ENCODE data around the gene GPR22. TPM values are rescaled to one million over a fixed set of nuclear protein-coding genes. Genes with fewer than 3 reads are reported as not detected.

GPR22 gene
- total and polyA plus RNA-seq, 4 donors: 0.50 TPM; not detected in 3

DNA sequence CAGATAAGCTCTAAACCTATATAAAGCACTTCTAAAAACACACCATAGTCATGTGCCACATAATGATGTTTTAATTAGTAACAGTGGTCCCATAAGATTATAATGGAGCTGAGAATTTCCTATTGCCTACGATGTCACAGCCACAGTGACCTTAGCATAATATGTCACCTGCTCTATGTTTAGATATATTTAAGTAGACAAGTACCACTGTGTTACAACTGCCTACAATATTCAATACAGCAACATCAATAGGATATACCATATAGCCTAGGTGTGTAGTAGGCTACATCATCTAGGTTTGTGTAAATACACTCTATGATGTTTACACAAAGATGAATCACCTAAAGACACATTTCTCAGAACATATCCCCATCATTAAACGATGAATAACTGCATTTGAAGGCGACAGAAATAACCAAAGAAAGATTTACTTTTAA lies 24.5 kb downstream of the GPR22 start:
- Histone ChIP-seq H3K27ac (ENCODE audit: low read depth in 1 of 2, low read length in 2 of 2) (no peak overlapping the region), H3K9me3 (ENCODE audit: control insufficient read depth, low read length) (no peaks in the 10 kb centered on the region), H3K4me1 (ENCODE audit: control insufficient read depth in 1 of 2, insufficient read depth in 2 of 2, low read length in 2 of 2) (no peaks in the 10 kb centered on the region), H3K27me3 (ENCODE audit: control insufficient read depth in 1 of 2, insufficient read depth in 2 of 2, low read length in 1 of 2) (no peaks in the 10 kb centered on the region), H3K36me3 (ENCODE audit: control insufficient read depth in 1 of 2, insufficient read depth in 2 of 2, low read length in 1 of 2) (no peaks in the 10 kb centered on the region), H3K4me3 (ENCODE audit: low read length in 2 of 2) (no peak overlapping the region)
- ATAC-seq (ENCODE audit: low FRiP score): no peak
- 79 to 84% methylated on average over 3 of the region's 3 CpGs for WGBS, 2 donors
- no peak for DNase-seq
- intact Hi-C loops (cut with DNase I): no loop called here

DNA sequence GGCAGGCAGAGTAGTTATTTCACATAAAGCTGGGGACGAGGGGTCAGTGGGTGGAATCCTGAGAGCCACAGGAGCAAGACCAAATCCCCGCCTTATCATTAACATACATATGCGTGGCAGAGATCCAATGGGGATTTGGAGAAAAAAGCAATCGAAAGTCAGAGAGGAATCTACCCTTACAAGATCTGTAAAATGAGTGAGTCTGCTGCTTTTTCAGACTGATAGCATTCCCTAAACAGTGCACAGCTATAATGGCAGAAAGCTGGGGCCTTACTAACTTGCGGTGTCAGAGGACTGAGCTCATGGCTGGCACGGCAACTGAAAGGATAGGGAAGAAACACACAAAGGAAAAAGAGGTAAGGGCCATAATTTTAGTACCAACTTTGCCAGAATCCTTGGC lies 25.0 kb downstream of the GPR22 start:
- Histone ChIP-seq H3K27me3 (ENCODE audit: control insufficient read depth in 1 of 2, insufficient read depth in 2 of 2, low read length in 1 of 2) (no peaks in the 10 kb centered on the region), H3K27ac (ENCODE audit: low read depth in 1 of 2, low read length in 2 of 2) (no peak overlapping the region), H3K9me3 (ENCODE audit: control insufficient read depth, low read length) (no peaks in the 10 kb centered on the region), H3K4me3 (ENCODE audit: low read length in 2 of 2) (no peak overlapping the region), H3K4me1 (ENCODE audit: control insufficient read depth in 1 of 2, insufficient read depth in 2 of 2, low read length in 2 of 2) (no peaks in the 10 kb centered on the region), H3K36me3 (ENCODE audit: control insufficient read depth in 1 of 2, insufficient read depth in 2 of 2, low read length in 1 of 2) (no peaks in the 10 kb centered on the region)
- WGBS, 2 donors: 87 to 91% methylated on average over 6 of the region's 6 CpGs
- ATAC-seq (ENCODE audit: low FRiP score) (no peak), DNase-seq (no peak)
- intact Hi-C loops (cut with DNase I): no loop called here

GRCh38 chr7:107495516-107495915 lies 25.7 kb downstream of the GPR22 start:
- no peaks in the 10 kb centered on the region for H3K4me1 ChIP-seq (ENCODE audit: control insufficient read depth in 1 of 2, insufficient read depth in 2 of 2, low read length in 2 of 2)
- no peak overlapping the region for H3K4me3 ChIP-seq (ENCODE audit: low read length in 2 of 2)
- intact Hi-C loops (cut with DNase I): no loop called here
- no peaks in the 10 kb centered on the region for H3K27me3 ChIP-seq (ENCODE audit: control insufficient read depth in 1 of 2, insufficient read depth in 2 of 2, low read length in 1 of 2)
- no peaks in the 10 kb centered on the region for H3K36me3 ChIP-seq (ENCODE audit: control insufficient read depth in 1 of 2, insufficient read depth in 2 of 2, low read length in 1 of 2)
- no peak for ATAC-seq (ENCODE audit: low FRiP score)
- H3K9me3 ChIP-seq (ENCODE audit: control insufficient read depth, low read length): no peaks in the 10 kb centered on the region
- no peak overlapping the region for H3K27ac ChIP-seq (ENCODE audit: low read depth in 1 of 2, low read length in 2 of 2)
- no peak for DNase-seq

DNA sequence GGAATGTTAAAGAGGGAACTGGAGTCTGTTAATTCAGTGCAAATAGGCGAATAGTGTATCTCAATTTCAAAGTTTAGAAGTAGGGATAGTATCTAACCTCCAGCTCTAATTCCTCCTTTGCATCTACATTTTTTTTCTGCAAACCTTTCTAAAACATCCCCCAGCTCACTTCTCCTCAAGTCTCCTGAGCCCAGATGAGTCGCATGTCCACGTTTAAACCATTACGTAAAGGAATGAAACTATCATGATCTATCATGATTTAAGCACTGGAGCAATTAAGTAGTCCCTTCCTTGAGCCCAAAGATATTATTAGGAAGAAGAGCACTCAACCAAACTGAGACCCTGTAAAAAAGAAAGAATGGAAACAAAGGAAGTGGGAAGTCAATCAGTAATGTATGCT lies 29.9 kb downstream of the GPR22 start:
- H3K4me1 ChIP-seq (ENCODE audit: control insufficient read depth in 1 of 2, insufficient read depth in 2 of 2, low read length in 2 of 2): no peaks in the 10 kb centered on the region
- DNase-seq: no peak
- intact Hi-C loops (cut with DNase I): no loop called here
- WGBS, 2 donors: 91% methylated on average over 4 of the region's 4 CpGs
- H3K27me3 ChIP-seq (ENCODE audit: control insufficient read depth in 1 of 2, insufficient read depth in 2 of 2, low read length in 1 of 2): no peaks in the 10 kb centered on the region
- no peak overlapping the region for H3K4me3 ChIP-seq (ENCODE audit: low read length in 2 of 2)
- no peaks in the 10 kb centered on the region for H3K9me3 ChIP-seq (ENCODE audit: control insufficient read depth, low read length)
- H3K36me3 ChIP-seq (ENCODE audit: control insufficient read depth in 1 of 2, insufficient read depth in 2 of 2, low read length in 1 of 2): no peaks in the 10 kb centered on the region
- H3K27ac ChIP-seq (ENCODE audit: low read depth in 1 of 2, low read length in 2 of 2): no peak overlapping the region
- ATAC-seq (ENCODE audit: low FRiP score): no peak

DNA sequence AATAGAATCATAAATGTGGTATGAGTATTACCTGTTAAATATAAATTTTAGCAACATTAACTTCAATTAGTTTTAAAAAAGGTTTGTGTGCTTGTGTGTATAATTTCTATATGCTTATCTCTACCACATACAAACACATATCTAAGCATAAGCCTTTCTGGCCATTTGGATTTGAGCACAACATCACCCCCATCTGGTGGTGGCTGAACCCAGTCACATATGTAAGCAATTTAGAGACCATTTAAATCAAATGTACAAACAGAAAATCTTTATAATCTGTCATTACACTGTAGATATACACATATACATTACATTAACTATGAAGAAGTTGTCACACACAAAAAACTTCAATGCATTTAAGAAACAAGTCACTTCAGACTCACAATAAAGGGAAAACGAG lies 31.7 kb downstream of the GPR22 start:
- no peak overlapping the region for H3K4me3 ChIP-seq (ENCODE audit: low read length in 2 of 2)
- no peaks in the 10 kb centered on the region for H3K9me3 ChIP-seq (ENCODE audit: control insufficient read depth, low read length)
- H3K27me3 ChIP-seq (ENCODE audit: control insufficient read depth in 1 of 2, insufficient read depth in 2 of 2, low read length in 1 of 2): no peaks in the 10 kb centered on the region
- H3K36me3 ChIP-seq (ENCODE audit: control insufficient read depth in 1 of 2, insufficient read depth in 2 of 2, low read length in 1 of 2): no peaks in the 10 kb centered on the region
- intact Hi-C loops (cut with DNase I): no loop called here
- no peak for DNase-seq
- no peaks in the 10 kb centered on the region for H3K4me1 ChIP-seq (ENCODE audit: control insufficient read depth in 1 of 2, insufficient read depth in 2 of 2, low read length in 2 of 2)
- H3K27ac ChIP-seq (ENCODE audit: low read depth in 1 of 2, low read length in 2 of 2): no peak overlapping the region
- 66 to 94% methylated on average over 1 of the region's 1 CpG for WGBS, 2 donors
- no peak for ATAC-seq (ENCODE audit: low FRiP score)

DNA sequence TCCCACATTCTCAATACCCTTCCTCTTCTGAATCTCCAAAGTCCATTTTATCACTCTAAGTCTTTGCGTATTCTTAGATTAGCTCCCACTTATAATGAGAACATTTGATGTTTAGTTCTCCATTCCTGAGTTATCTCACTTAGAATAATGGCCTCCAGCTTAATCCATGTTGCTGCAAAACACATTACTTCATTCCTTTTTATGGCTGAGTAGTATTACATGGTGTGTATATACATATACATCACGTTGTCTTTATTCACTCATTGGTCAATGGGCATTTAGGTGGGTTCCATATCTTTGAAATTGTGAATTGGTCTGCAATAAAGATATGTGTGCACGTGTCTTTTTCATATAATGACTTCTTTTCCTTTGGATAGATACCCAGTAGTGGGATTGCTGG lies 32.3 kb downstream of the GPR22 start:
- H3K36me3 ChIP-seq (ENCODE audit: control insufficient read depth in 1 of 2, insufficient read depth in 2 of 2, low read length in 1 of 2): no peaks in the 10 kb centered on the region
- H3K4me3 ChIP-seq (ENCODE audit: low read length in 2 of 2): no peak overlapping the region
- H3K27me3 ChIP-seq (ENCODE audit: control insufficient read depth in 1 of 2, insufficient read depth in 2 of 2, low read length in 1 of 2): no peaks in the 10 kb centered on the region
- no peak overlapping the region for H3K27ac ChIP-seq (ENCODE audit: low read depth in 1 of 2, low read length in 2 of 2)
- ATAC-seq (ENCODE audit: low FRiP score) (no peak), DNase-seq (no peak)
- intact Hi-C loops (cut with DNase I): no loop called here
- H3K9me3 ChIP-seq (ENCODE audit: control insufficient read depth, low read length): no peaks in the 10 kb centered on the region
- 89 to 90% methylated on average over 3 of the region's 3 CpGs for WGBS, 2 donors
- H3K4me1 ChIP-seq (ENCODE audit: control insufficient read depth in 1 of 2, insufficient read depth in 2 of 2, low read length in 2 of 2): no peaks in the 10 kb centered on the region

DNA sequence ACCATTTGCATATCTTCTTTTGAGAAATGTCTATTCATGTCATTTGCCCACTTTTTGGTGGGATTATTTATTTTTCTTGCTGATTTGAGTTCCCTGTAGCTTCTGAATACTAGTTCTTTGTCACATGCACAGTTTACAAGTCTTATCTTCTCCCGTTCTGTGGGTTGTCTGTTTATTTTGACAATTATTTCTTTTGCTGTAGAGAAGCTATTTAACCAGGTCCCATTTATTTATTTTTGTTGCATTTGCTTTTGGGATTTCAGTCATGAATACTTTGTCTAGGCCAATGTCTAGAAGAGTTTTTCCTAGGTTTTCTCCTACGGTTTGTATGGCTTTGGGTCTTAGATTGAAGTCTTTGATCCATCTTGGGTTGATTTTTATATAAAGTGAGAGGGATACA lies 32.9 kb downstream of the GPR22 start:
- Histone ChIP-seq H3K27me3 (ENCODE audit: control insufficient read depth in 1 of 2, insufficient read depth in 2 of 2, low read length in 1 of 2) (no peaks in the 10 kb centered on the region), H3K36me3 (ENCODE audit: control insufficient read depth in 1 of 2, insufficient read depth in 2 of 2, low read length in 1 of 2) (no peaks in the 10 kb centered on the region), H3K27ac (ENCODE audit: low read depth in 1 of 2, low read length in 2 of 2) (no peak overlapping the region), H3K4me1 (ENCODE audit: control insufficient read depth in 1 of 2, insufficient read depth in 2 of 2, low read length in 2 of 2) (no peaks in the 10 kb centered on the region), H3K4me3 (ENCODE audit: low read length in 2 of 2) (no peak overlapping the region), H3K9me3 (ENCODE audit: control insufficient read depth, low read length) (no peaks in the 10 kb centered on the region)
- DNase-seq (no peak), ATAC-seq (ENCODE audit: low FRiP score) (no peak)
- intact Hi-C loops (cut with DNase I): no loop called here
- WGBS, 2 donors: 84 to 90% methylated on average over 2 of the region's 2 CpGs

- no peak for ATAC-seq (ENCODE audit: low FRiP score)
- Histone ChIP-seq H3K36me3 (ENCODE audit: control insufficient read depth in 1 of 2, insufficient read depth in 2 of 2, low read length in 1 of 2) (no peaks in the 10 kb centered on the region), H3K27ac (ENCODE audit: low read depth in 1 of 2, low read length in 2 of 2) (no peak overlapping the region), H3K4me1 (ENCODE audit: control insufficient read depth in 1 of 2, insufficient read depth in 2 of 2, low read length in 2 of 2) (no peaks in the 10 kb centered on the region), H3K9me3 (ENCODE audit: control insufficient read depth, low read length) (no peaks in the 10 kb centered on the region), H3K27me3 (ENCODE audit: control insufficient read depth in 1 of 2, insufficient read depth in 2 of 2, low read length in 1 of 2) (no peaks in the 10 kb centered on the region), H3K4me3 (ENCODE audit: low read length in 2 of 2) (no peak overlapping the region)
- no peak for DNase-seq
- intact Hi-C loops (cut with DNase I): no loop called here
These were observed 33.8 kb downstream of the GPR22 start for GRCh38 chr7:107503687-107504086.

DNA sequence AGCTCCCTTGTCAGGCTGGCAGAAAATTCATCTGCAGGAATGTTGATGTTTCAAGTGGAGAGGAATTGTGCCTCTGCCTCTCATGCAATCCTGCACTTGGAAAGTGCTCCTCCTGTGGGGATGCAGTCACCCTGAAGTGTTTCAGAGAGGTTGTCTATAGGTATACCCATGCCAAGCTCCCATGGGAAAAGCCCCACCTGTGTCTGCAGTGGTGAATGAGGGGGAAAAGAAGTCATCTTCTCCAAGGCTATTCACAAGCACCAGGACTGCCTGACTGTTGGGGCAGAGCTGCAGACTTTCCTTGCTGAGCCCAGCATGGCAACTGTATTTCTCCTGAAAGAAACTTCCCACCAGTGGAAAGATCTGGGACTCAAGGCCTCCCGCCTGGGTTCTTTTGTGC lies 35.5 kb downstream of the GPR22 start:
- no peak for ATAC-seq (ENCODE audit: low FRiP score)
- no peaks in the 10 kb centered on the region for H3K36me3 ChIP-seq (ENCODE audit: control insufficient read depth in 1 of 2, insufficient read depth in 2 of 2, low read length in 1 of 2)
- no peak overlapping the region for H3K27ac ChIP-seq (ENCODE audit: low read depth in 1 of 2, low read length in 2 of 2)
- H3K27me3 ChIP-seq (ENCODE audit: control insufficient read depth in 1 of 2, insufficient read depth in 2 of 2, low read length in 1 of 2): no peaks in the 10 kb centered on the region
- 88 to 97% methylated on average over 1 of the region's 1 CpG for WGBS, 2 donors
- intact Hi-C loops (cut with DNase I): no loop called here
- DNase-seq: no peak
- no peaks in the 10 kb centered on the region for H3K9me3 ChIP-seq (ENCODE audit: control insufficient read depth, low read length)
- no peak overlapping the region for H3K4me3 ChIP-seq (ENCODE audit: low read length in 2 of 2)
- H3K4me1 ChIP-seq (ENCODE audit: control insufficient read depth in 1 of 2, insufficient read depth in 2 of 2, low read length in 2 of 2): no peaks in the 10 kb centered on the region
